Dermis microvascular lymphatic vessel endothelial cell (primary cell): ENCODE data around the gene MYO6. TPM values are rescaled to one million over a fixed set of nuclear protein-coding genes. Genes with fewer than 3 reads are reported as not detected.
"Not testable (repeated sequence)": the region's sequence is repeated elsewhere in the genome, so short reads cannot be mapped to it uniquely, and the experiment has no call there.

Experiments used
- DNase-seq, 2 donors: peaks; one replicate each; pipeline versions ENCODE4 v3.0.0 to v3.0.0-alpha.2; 2010; ENCODE audit warnings: low read depth in 2 of 2
- total RNA-seq: library from RNA; depleted of rRNA; stranded (reverse); fragments of >200 nt; gene quantifications from 2 replicates; pipeline ENCODE4 v1.2.1, GENCODE V29; 2014

Gene MYO6
- total RNA-seq, 1 donor from 2014 or later: 27.9 TPM

DNA sequence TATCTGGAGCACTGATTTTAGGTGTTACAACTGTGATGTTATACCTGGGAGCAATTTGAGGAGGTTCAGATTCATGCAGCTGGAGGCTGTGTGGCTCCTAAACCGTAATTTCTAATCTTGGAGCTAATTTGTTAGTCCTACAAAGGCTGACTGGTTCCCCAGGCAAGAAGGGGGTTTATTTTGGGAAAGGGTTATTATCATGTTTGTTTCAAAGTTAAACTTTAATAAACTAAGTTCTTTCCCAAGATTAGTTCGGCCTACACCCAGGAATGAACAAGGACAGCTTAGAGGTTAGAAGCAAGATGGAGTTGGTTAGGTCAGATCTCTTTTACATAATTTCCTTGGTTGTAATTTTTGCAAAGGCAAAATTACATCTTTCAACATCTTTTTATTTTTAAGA is 135.8 kb downstream of the MYO6 start:
- DNase-seq: no peak

DNA sequence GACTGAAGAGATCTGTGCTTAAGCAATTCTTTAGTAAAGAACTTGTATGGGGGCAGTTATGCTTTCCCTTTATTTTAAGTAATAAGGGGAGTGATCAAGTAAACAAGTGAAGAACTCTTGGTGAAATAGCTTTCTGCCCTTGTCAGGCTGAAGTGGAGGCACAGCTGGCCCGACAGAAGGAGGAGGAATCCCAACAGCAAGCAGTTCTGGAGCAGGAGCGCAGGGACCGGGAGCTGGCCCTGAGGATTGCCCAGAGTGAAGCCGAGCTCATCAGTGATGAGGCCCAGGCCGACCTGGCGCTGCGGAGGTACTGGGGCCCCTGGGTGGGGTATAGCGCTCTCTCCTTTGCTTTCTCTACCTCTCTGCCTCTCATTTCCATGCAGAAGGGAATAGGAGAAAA is 143.3 kb downstream of the MYO6 start:
- no peak for DNase-seq

DNA sequence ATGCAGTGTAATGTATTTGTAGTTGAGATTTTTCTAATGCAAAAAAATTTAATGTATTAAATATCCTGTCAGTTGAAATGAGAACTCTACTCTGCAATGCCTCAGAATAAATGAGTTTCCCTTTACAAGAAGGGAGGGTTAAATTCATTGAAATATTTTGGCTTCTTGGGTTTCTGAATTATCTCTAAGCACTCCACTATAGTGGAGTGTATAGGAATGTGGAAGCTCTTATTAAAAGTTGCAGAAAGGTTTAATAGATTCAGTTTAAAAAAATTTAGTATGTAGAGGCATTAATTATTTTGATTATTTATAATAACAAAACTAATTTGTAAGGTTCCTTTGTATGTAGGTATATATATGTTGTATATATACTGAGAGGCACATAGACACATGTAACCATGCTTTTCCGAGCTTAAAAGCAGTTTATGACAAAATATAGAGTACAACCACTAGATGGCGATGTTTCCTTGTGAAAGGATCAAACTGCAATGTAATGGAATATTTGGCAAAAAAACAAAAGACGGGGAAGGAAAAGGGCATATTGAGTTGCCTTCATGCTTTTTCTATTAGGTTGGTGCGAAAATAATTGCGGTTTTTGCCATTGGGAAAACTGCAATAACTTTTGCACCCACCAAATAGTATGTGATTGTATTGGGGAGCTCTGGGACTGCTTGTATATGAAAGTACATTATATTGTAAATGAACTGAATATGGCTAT is 144.2 kb downstream of the MYO6 start:
- DNase-seq: peak; percentile 79 to 83

DNA sequence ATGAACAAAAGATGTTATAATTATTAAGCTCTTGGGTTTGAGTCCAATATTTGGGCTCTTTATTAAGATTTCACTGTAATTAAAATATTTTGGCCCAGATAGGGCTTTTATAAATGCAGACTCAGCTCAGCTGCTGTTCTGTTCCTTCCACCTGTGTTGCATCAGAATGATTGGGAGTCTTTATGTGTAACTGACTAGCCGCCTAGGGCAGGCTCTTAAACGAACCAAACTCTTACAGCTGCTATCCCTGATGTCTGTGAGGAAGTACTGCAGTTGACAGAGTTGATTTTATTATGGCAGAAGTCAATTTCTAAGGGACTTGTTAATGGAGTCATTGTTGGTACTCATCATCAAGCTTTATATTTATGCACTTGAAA is 144.7 kb downstream of the MYO6 start:
- no peak for DNase-seq

DNA sequence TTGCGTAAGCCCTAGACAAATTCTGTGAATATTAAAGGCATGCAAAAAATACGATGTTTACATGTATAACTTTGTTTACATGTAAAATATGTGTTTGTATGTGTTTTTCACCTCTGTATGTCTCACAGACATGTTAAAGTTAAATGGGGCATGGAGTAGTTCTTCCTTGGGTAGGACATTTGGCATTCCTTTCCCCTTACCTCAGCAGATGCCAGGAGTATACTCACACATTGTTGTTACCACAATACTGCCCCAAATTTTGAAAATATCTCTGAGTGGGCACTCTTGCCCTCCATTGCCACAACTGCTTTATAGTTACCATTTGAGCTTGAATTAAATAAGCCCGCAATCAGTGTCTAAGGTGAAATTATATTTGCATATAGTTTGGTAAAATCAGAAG is 147.5 kb downstream of the MYO6 start:
- DNase-seq: no peak

DNA sequence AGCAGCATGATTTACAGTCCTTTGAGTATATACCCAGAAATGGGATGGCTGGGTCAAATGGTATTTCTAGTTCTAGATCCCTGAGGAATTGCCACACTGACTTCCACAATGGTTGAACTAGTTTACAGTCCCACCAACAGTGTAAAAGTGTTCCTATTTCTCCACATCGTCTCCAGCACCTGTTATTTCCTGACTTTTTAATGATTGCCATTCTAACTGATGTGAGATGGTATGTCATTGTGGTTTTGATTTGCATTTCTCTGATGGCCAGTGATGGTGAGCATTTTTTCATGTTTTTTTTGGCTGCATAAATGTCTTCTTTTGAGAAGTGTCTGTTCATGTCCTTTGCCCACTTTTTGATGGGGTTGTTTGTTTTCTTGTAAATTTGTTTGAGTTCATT is 151.2 kb downstream of the MYO6 start:
- not testable (repeated sequence) for DNase-seq

DNA sequence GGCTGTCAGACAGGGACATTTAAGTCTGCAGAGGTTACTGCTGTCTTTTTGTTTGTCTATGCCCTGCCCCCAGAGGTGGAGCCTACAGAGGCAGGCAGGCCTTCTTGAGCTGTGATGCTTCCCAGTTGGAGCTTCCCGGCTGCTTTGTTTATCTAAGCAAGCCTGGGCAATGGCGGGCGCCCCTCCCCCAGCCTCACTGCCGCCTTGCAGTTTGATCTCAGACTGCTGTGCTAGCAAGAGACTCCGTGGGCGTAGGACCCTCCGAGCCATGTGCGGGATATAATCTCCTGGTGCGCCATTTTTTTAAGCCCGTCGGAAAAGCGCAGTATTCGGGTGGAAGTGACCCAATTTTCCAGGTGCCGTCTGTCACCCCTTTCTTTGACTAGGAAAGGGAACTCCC is 156.1 kb downstream of the MYO6 start:
- not testable (repeated sequence) for DNase-seq

DNA sequence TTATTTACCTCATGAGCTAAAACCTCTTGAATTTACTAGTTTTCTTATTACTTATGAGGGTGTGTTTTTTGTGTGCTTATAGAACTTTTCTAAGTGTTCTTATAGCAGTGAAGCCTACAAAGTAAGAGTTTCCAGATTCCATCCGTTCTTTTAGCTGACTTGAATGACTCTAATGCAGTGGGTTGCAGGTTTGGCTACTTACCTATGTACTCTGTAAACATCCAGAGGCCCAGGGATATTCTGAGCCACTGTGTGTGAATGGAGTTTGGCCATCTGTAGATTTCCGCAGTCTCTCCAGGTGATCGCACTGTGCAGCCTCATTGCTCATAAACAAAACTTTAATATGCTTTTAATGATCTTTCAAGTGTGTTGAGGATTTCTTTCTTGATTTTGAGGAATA is 157.8 kb downstream of the MYO6 start:
- DNase-seq: no peak

DNA sequence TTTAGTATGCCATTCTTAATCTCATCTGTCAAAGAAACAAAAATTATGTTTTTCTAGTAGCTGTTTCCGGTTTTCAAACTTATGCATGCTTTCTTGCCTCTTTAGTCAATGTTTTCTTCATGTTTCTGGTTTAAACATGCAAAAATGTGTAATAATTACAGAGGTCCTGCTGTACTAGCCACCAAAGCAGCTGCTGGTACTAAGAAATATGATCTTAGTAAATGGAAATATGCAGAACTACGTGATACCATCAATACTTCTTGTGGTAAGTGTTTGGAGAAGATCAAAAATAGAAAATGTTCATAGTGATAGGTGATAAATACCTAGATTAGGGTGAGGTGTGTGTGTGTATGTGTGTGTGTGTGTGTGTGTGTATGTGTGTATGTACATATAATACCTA is 158.4 kb downstream of the MYO6 start:
- no peak for DNase-seq

DNA sequence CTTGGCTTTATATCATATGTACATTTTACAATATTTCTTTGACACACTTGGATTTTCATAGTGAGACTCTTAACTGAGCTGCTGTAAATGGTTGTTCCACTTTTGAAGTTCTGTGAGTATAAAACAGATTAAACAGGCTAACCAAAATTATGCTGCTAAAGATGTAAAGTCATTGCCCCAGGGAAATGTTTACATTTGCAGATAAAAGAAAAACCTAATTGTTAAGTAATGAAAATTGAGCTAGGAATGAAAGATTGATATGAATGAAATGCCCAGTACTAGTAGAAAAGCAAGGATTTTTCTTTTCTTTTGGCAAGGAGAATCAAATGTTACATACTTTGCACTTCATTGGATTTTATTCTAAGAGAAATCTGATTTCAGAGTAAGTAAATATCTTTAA is 164.0 kb downstream of the MYO6 start:
- no peak for DNase-seq

DNA sequence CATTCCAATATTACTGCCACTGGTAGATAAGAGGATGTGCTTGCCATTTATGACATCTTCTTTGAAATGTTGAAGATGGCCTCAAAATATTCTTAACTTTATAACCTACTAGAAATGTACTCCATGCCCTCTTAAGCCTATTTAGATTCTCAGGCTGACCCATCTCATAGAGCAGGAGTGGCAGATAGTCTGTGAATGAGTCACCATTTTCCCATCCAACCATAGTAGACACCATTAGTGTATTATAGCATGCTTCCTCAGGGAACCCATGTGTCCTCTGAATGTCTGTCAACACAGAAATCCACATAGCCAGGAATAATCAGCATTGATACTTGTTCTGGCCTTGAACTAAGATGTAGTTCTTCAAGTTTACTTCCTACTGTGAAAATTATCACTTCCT is 173.2 kb downstream of the MYO6 start:
- DNase-seq: peak in 1 of 2 donors; percentile 14

DNA sequence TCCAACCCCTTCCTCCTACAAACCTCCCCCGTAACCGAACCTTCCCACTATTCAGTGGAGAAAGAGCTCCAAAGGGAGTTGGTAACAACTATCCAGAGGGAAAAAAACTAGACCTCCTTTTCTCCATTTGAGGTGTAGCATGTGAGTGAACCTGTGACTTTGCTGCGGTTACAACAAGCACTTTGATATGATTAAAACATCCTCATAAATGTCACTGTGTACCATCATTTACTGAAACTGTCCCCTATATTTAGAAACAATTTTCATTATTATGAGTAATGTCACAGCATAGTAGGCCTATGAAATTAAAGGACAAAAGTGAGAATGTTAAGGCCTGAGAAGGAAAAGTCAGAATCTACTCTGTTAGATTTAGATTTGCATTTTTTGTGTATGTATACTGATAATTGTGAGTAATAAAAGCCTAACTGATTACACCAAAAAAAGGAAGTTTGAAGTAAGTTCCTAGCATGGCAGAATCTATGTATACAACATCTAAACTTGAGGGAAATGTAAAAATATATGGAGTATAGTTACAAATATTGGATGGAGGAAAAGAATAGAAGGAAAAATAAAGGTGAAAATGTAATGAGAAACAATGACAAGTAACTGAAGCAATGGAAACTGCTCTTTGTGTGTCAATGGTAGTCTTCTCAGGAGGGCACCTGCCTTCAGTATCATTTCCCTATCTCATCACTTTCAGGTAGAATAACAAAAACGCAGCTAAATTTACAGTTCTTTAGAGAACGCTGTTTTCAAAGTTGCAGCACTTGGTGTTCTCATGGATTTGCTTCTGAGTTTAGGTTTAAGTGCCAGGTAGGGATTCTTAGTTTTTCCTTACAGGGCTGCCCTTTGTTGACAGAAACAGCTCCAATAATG is 177.5 kb downstream of the MYO6 start:
- DNase-seq: no peak

DNA sequence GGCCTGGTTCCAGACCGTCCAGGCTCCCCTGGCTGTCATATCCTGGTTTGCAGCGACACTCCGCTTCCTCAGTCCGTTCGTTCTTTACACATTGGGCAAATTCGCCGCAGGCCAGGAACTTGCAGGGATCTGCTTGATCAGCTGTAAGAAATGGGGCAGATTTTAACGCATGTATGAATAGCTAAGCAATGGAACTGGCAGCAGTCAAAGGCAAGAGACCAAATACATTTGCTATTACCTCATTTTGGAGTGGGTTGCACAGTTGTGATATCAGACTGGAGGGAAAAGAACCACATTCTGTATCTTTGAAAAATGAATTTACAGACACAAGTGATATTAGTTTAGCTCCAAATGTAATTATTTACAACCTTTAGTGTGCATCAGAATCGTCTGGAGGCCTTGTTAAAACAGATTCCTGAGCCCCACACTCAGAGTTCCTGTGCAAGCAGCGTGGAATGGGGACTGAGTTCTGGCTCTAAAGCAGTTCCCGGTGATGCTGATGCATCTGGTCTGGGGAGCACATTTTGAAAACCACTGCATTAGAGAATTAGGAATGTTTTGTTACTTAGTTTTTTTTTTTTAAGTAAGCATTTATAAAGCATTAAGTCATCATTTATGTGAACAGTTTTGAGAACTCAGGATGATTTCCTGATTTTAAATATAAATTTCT is 182.1 kb downstream of the MYO6 start:
- DNase-seq: no peak

DNA sequence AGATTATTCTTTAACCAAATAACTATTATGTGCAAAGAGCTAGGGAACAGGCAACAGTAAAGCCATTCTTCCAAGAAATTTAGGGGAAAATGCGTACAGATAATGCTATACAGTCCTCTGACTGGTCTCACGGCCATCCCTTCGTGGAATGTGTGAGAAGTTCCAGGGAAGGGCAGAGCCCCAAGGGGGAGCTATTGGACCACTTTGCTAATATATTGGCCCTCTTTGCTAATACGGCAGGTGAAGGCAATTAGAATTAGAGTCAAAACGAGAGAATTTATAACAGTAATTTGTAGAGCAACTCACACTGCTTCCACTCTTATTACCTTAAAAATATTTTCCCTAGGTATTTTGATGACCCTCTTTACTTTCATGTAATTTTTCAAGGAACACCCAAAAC is 183.0 kb downstream of the MYO6 start:
- DNase-seq: peak; percentile 17 to 41

DNA sequence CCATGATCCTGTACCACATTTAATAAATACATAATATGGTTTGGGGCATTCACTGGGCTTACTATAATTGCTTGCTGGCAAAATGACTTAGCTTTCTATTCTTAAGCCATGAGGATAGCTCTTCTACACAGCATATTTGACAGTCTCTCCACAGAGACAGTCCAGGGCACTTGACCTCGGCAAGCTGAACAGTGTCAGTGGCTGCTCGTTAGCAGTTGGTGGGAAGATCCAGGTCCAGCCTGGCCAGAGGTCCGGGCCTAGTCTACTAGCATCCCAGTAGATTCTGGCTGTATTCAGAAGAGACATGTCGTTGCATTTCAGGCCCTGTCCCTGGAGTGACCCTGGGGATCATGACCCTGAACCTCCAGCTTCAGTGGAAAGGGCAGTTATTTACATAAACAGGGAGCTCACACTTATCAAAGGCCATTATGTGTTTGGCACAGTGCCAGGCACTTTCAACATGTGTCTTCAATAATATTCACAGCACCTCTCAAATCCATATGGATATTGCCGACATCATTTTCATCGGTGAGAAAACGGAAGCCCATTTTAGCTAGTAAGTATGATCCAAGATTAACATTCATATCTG is 184.4 kb downstream of the MYO6 start:
- DNase-seq: no peak

DNA sequence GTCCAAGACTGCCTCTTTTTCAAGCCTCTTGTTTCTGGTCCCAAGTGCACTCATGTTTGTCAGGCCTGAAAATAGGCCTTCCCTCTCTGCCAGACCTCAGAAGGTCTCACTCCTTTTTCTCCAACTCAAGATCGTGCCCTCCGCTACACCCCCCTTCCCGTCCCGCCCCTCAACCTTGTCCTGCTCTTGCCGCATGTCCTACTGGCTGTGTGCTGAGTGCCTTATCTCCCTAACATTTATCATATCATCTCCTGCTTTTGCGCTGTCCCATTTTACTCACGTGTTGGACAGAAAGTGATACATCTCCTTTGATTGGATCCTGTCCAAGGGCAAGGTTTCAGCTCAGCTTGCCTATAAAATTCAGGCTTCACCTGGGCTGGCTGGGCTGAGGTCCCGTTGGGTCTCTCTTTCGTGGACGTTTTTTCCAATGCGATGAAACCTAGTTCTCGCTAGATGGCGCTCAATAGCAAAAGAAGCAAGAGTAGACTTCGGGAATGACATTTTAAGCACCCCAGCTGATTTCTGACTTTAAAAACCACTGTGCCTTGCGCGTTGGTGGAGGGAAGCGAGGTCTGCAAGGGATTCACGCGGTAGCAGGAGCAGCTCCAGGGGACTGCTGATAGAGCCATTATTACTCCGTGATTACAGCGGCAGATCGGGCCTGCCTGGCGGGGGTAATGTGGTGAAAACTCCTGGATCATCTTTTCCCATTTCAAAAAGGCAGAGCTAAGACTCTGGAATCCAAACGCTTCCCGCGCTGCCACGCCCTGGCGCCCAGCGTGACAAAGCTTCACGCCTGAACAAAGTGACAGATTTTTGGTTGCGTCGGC is 185.8 kb downstream of the MYO6 start:
- peak; percentile 51 to 71 for DNase-seq

DNA sequence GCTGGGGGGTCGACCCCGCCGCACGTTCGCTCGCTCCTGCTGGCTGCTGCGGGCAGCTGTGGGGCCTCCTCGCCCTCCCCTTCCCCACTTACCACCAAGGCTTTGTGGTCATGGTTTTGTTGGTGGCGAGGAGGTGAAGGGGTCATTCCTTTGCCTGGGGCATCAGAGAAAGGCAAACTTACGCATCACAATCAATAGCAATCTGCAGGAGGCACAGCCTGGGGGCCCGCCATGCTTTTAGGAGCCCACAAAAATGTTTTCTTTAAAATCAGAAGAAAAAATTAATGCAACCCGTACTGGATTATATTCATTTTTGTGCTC is 186.4 kb downstream of the MYO6 start:
- no peak for DNase-seq

DNA sequence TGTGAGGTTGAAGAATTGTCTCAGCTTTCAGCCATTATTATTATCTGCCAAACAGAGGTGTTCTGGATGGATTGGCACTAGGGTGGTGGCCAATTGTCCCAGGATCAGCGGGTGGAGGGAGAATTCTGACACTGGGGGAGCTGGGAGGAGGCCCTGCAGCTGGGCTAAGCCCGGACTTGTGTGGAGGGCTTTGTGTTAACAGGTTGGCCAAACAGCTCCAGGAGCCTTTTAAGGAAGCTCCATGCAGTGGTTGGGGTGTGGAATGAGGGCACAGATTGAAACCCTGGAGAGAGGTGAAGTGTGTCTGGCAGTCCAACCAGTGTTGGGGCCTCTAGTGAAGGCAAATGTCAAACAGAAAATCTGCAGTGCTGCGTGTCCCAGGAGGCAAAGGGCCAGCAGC is 187.6 kb downstream of the MYO6 start:
- no peak for DNase-seq

DNA sequence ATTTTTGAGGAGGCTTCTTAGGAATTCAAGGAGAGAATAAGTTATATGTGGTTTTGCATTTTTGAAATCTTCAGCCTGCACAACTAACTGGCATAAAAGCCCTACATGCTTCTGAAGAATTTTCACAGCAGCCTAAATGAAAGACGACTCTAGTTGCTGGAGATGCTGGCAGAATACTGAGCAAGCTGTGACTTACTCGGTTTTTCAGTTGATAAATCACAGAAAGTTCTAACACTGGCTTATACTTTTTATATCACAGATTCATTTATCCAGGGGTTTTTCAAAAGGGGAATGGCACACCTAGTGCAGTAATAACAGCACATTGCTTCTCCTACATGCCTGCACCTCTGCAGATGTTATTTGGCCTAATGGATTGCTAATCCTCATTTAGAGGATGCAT is 188.8 kb downstream of the MYO6 start:
- DNase-seq: no peak

DNA sequence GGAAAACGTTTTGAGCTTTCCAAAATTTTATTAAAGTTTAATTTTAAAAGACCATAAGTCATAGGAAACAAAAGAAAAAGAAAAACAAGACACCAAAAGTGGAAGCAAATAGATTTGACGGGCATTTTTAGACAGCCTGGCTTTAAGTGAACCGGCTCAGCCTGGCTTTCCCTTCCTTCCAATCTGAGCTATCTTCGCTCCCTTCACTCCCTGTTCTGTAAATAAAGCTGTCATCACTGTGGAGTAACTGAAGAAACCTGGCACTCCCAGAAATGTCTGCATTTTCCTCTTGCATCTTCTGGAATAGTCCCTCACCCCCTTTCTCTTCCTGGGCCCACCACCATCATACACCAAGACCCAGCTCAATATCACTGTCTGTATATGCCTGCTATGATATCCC is 191.5 kb downstream of the MYO6 start:
- no peak for DNase-seq

DNA sequence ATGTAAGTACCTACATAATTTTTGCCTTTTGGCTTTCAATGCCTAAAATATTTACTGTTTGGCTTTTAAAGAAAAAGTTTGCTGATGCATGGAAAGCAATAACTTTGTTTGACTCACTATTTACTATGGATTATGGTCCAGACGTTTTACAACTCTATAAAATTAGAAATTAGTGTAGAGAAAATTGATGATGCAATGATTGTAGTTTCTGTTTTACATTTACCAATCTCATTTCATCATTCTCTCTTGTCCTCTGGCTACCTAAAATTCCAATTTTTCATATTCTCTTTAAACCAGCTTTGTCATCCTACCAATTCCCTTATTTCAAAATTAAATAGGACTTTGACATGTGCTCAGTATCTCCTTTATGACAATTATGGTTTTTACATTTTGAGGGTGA is 192.5 kb downstream of the MYO6 start:
- no peak for DNase-seq
